ENCODE measurements around the gene XYLT2.

Gene XYLT2

GRCh38 chr17:50363217-50364060 lies 17.5 kb downstream of the XYLT2 start:
- in situ Hi-C loops (cut with MboI; ENCODE audit: low pct_unique_long_range_greater_than_20kb, low sequenced_read_pairs, unreplicated experiment), result no loop called here
- DNase-seq (ENCODE audit: low spot score), result no peak
- TF ChIP-seq CTCF (IDR thresholded peaks at IDR 0.05; ENCODE audit: extremely low read depth, insufficient read depth, missing control alignments), result no peak

- in situ Hi-C loops (cut with MboI; ENCODE audit: low pct_unique_long_range_greater_than_20kb, low sequenced_read_pairs, unreplicated experiment), result no loop called here
- TF ChIP-seq CTCF (IDR thresholded peaks at IDR 0.05; ENCODE audit: extremely low read depth, insufficient read depth, missing control alignments), result no peak
- DNase-seq (ENCODE audit: low spot score), result no peak
Observed at GRCh38 chr17:50364061-50364458, 18.1 kb downstream of the XYLT2 start.

GRCh38 chr17:50364715-50365114 lies 18.8 kb downstream of the XYLT2 start:
- no peak for DNase-seq (ENCODE audit: low spot score)
- in situ Hi-C loops (cut with MboI; ENCODE audit: low pct_unique_long_range_greater_than_20kb, low sequenced_read_pairs, unreplicated experiment), result no loop called here

GRCh38 chr17:50365165-50365564 lies 19.2 kb downstream of the XYLT2 start:
- DNase-seq (ENCODE audit: low spot score), result no peak
- no peak for TF ChIP-seq CTCF (IDR thresholded peaks at IDR 0.05; ENCODE audit: extremely low read depth, insufficient read depth, missing control alignments)
- in situ Hi-C loops (cut with MboI; ENCODE audit: low pct_unique_long_range_greater_than_20kb, low sequenced_read_pairs, unreplicated experiment), result no loop called here

More at GRCh38 chr17:50364715-50365114, 18.8 kb downstream of the XYLT2 start:
- TF ChIP-seq CTCF (IDR thresholded peaks at IDR 0.05; ENCODE audit: extremely low read depth, insufficient read depth, missing control alignments), result no peak

- DNase-seq (ENCODE audit: low spot score), result no peak
- in situ Hi-C loops (cut with MboI; ENCODE audit: low pct_unique_long_range_greater_than_20kb, low sequenced_read_pairs, unreplicated experiment), result no loop called here
- no peak for TF ChIP-seq CTCF (IDR thresholded peaks at IDR 0.05; ENCODE audit: extremely low read depth, insufficient read depth, missing control alignments)
Observed at GRCh38 chr17:50365649-50366393, 19.9 kb downstream of the XYLT2 start.

GRCh38 chr17:50367401-50367800 lies 21.5 kb downstream of the XYLT2 start:
- in situ Hi-C loops (cut with MboI; ENCODE audit: low pct_unique_long_range_greater_than_20kb, low sequenced_read_pairs, unreplicated experiment), result no loop called here
- DNase-seq (ENCODE audit: low spot score), result no peak

More at GRCh38 chr17:50367401-50367800, 21.5 kb downstream of the XYLT2 start:
- no peak for TF ChIP-seq CTCF (IDR thresholded peaks at IDR 0.05; ENCODE audit: extremely low read depth, insufficient read depth, missing control alignments)
